Glomerular visceral epithelial cell (primary cell): ENCODE measurements around the gene ZNFX1.
"Not testable (repeated sequence)": the region's sequence is repeated elsewhere in the genome, so short reads cannot be mapped to it uniquely, and the experiment has no call there.

Experiments used
- DNase-seq: peaks from one replicate; pipeline ENCODE4 v3.0.0-alpha.2; 2016; ENCODE audit errors: extremely low spot score

ZNFX1 gene

GRCh38 chr20:49210101-49210756 is 67.6 kb downstream of the ZNFX1 start:
- DNase-seq = no peak

DNA sequence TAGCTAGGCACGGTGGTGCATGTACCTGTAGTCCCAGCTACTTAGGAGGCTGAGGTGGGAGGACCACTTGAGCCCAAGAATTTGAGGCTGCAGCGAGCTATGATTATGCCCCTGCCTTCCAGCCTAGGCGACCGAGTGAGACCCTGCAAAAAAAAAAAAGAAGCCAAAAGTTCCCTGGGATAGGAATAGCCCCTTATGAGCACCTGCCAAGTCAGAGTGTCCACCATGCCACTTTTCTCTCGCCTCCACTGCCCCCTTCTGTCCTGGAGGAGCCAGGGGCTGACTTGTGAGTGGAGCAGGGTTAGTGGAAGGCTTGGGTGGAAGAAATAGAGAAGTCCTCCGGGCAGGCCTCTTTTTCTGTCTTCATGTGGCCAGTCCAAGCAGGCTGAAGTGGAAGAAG is 70.8 kb downstream of the ZNFX1 start:
- no peak for DNase-seq

GRCh38 chr20:49203746-49204145 is 74.1 kb downstream of the ZNFX1 start:
- DNase-seq = no peak

- no peak for DNase-seq
Measured at GRCh38 chr20:49203011-49203410, 74.8 kb downstream of the ZNFX1 start.

DNA sequence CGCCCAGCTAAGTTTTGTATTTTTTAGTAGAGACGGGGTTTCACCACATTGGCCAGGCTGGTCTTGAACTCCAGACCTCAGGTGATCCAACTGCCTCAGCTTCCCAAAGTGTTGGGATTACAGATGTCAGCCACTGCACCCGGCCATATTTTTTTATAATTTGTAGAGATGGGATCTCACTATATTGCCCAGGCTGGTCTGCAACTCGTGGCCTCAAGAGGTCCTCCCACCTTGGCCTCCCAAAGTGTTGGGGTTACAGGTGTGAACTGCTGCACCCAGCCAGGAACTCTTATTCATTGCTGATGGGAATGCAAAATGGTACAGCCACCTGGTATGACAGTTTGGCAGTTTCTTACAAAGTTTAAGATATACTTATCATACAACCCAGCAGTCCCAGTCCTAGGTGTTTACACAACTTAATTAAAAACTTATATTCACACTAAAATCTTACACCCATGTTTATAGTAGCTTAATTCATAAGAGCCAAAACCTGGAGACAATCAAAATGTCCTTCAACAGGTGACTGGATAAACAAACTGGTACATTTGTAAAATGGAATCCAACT is 78.0 kb downstream of the ZNFX1 start:
- no peak for DNase-seq

GRCh38 chr20:49192944-49193518 is 84.8 kb downstream of the ZNFX1 start:
- not testable (repeated sequence) for DNase-seq
